ENCODE data around the gene ODF2.

- TF ChIP-seq POLR2A (IDR thresholded peaks at IDR 0.05) (no peak), POLR2AphosphoS5 (IDR thresholded peaks at IDR 0.05) (no peak)
These were observed 72.8 kb downstream of the ODF2 start for GRCh38 chr9:128528445-128529160.

Data from breast epithelium (tissue), 3 donors.